ENCODE data around the gene AATK. TPM values are rescaled to one million over a fixed set of nuclear protein-coding genes. Genes with fewer than 3 reads are reported as not detected.

AATK gene
- total RNA-seq, 2 donors from 2014 or later: 3.4 to 37.0 TPM

- ATAC-seq: no peak
- intact Hi-C loops (cut with DNase I, micrococcal nuclease): no loop called here
- no peak for DNase-seq
Observed at GRCh38 chr17:81197831-81198490, 31.9 kb upstream of the AATK start.

- intact Hi-C loops (cut with DNase I, micrococcal nuclease): no loop called here
- no peak for ATAC-seq
Observed at GRCh38 chr17:81197409-81197795, 31.4 kb upstream of the AATK start.

GRCh38 chr17:81196505-81197408 lies 30.7 kb upstream of the AATK start:
- ATAC-seq: no peak
- intact Hi-C loops (cut with DNase I, micrococcal nuclease): no loop called here
- DNase-seq: no peak

More at GRCh38 chr17:81197409-81197795, 31.4 kb upstream of the AATK start:
- DNase-seq: no peak

GRCh38 chr17:81195941-81196495 lies 30.0 kb upstream of the AATK start:
- DNase-seq: no peak
- no peak for ATAC-seq
- intact Hi-C loops (cut with DNase I, micrococcal nuclease): no loop called here

- intact Hi-C loops (cut with DNase I, micrococcal nuclease): no loop called here
- DNase-seq: no peak
- no peak for ATAC-seq
Observed at GRCh38 chr17:81194941-81195901, 29.2 kb upstream of the AATK start.

GRCh38 chr17:81194225-81194760 lies 28.3 kb upstream of the AATK start:
- no peak for ATAC-seq

GRCh38 chr17:81193470-81194224 lies 27.6 kb upstream of the AATK start:
- intact Hi-C loops (cut with DNase I, micrococcal nuclease): no loop called here
- ATAC-seq (no peak), DNase-seq (no peak)

More at GRCh38 chr17:81194225-81194760, 28.3 kb upstream of the AATK start:
- intact Hi-C loops (cut with DNase I, micrococcal nuclease): no loop called here
- no peak for DNase-seq

GRCh38 chr17:81193051-81193410 lies 27.0 kb upstream of the AATK start:
- ATAC-seq: no peak
- intact Hi-C loops (cut with DNase I, micrococcal nuclease): no loop called here

GRCh38 chr17:81192386-81193050 lies 26.5 kb upstream of the AATK start:
- intact Hi-C loops (cut with DNase I, micrococcal nuclease): no loop called here
- ATAC-seq (no peak), DNase-seq (no peak)

More at GRCh38 chr17:81193051-81193410, 27.0 kb upstream of the AATK start:
- DNase-seq: no peak

GRCh38 chr17:81191646-81192045 lies 25.6 kb upstream of the AATK start:
- DNase-seq (no peak), ATAC-seq (no peak)
- intact Hi-C loops (cut with DNase I, micrococcal nuclease): no loop called here

- DNase-seq (no peak), ATAC-seq (no peak)
- intact Hi-C loops (cut with DNase I, micrococcal nuclease): no loop called here
Observed at GRCh38 chr17:81191116-81191515, 25.1 kb upstream of the AATK start.

- no peak for DNase-seq
- no peak for ATAC-seq
- intact Hi-C loops (cut with DNase I, micrococcal nuclease): no loop called here
Observed at GRCh38 chr17:81190591-81190990, 24.6 kb upstream of the AATK start.

- ATAC-seq: no peak
- no peak for DNase-seq
- intact Hi-C loops (cut with DNase I, micrococcal nuclease): no loop called here
Observed at GRCh38 chr17:81189670-81190530, 23.9 kb upstream of the AATK start.

- DNase-seq (no peak), ATAC-seq (no peak)
- intact Hi-C loops (cut with DNase I, micrococcal nuclease): no loop called here
Observed at GRCh38 chr17:81189016-81189415, 23.0 kb upstream of the AATK start.

GRCh38 chr17:81188491-81188840 lies 22.4 kb upstream of the AATK start:
- ATAC-seq (no peak), DNase-seq (no peak)
- intact Hi-C loops (cut with DNase I, micrococcal nuclease): no loop called here

GRCh38 chr17:81187586-81188490 lies 21.8 kb upstream of the AATK start:
- intact Hi-C loops (cut with DNase I, micrococcal nuclease): no loop called here
- ATAC-seq: no peak
- no peak for DNase-seq

Measured in left colon (tissue), 2 donors.